SK-N-SH (cell line): Measurements from ENCODE around the gene GSTA5. TPM values are rescaled to one million over a fixed set of nuclear protein-coding genes. Genes with fewer than 3 reads are reported as not detected.

ENCODE experiments used
- CTCF ChIA-PET: fragments of 300-600, 350-600 bp; formaldehyde crosslinking; extraction: SDS; loops from one replicate; lab custom pipeline; 2021; lab: Yijun Ruan, JAX
- POLR2A ChIA-PET: fragments of 350-600 bp; sonication (Branson Sonifier 250); formaldehyde crosslinking; extraction: SDS; loops from one replicate; lab custom pipeline; 2020; ENCODE audit warnings: antibody characterized with exemption, inconsistent platforms; lab: Yijun Ruan, JAX
- DNase-seq: peaks from one replicate; pipeline ENCODE4 v3.0.0; 2012
- H2AFZ ChIP-seq: fragments of 200-600 bp; sonication (generic); 2 replicates; pipeline ENCODE4 v1.8.1; 2016; ENCODE audit warnings: antibody characterized with exemption, mild to moderate bottlenecking, low read depth
- H3F3A ChIP-seq: fragments of 200-600 bp; sonication (generic); replicated peaks from 2 replicates; pipeline ENCODE3; 2016; ENCODE audit warnings: antibody characterized with exemption, mild to moderate bottlenecking; ENCODE audit not compliant: insufficient read depth
- H3K27ac ChIP-seq, 2 experiments: fragments of 200-500 bp in 1 of 2; fragments of 200-600 bp in 1 of 2; sonication (Bioruptor generic) in 1 of 2; sonication (generic), shearing (Covaris generic) in 1 of 2; 2 replicates each; pipeline versions ENCODE4 v1.5.1 to v1.6.1; 2014 to 2016; ENCODE audit warnings: low read depth in 2 of 2, inconsistent platforms in 1 of 2, low read length in 1 of 2, mild to moderate bottlenecking in 1 of 2, mixed read lengths in 1 of 2
- H3K27me3 ChIP-seq: fragments of 200-600 bp; sonication (generic), shearing (Covaris generic); 2 replicates; pipeline ENCODE4 v1.6.1; 2016; ENCODE audit warnings: mixed run types; ENCODE audit not compliant: insufficient read depth
- H3K36me3 ChIP-seq, 2 experiments: fragments of 200-500 bp in 1 of 2; fragments of 200-600 bp in 1 of 2; sonication (Bioruptor generic) in 1 of 2; sonication (generic) in 1 of 2; replicated peaks in 1 of 2; 2 replicates each; pipeline versions ENCODE3 to v1.5.1; 2014 to 2016; ENCODE audit warnings: low read length in 1 of 2, mild to moderate bottlenecking in 1 of 2; ENCODE audit not compliant: insufficient read depth in 2 of 2, control insufficient read depth in 1 of 2
- H3K4me1 ChIP-seq, 2 experiments: fragments of 200-500 bp in 1 of 2; fragments of 200-600 bp in 1 of 2; sonication (Bioruptor generic) in 1 of 2; sonication (generic), shearing (Covaris generic) in 1 of 2; 2 replicates each; pipeline versions ENCODE4 v1.5.1 to v1.6.1; 2014 to 2016; ENCODE audit warnings: low read depth in 1 of 2, low read length in 1 of 2, mixed run types in 1 of 2; ENCODE audit not compliant: insufficient read depth in 2 of 2, control insufficient read depth in 1 of 2
- H3K4me2 ChIP-seq: fragments of 200-600 bp; sonication (generic), shearing (Covaris generic); 2 replicates; pipeline ENCODE4 v1.6.1; 2017; ENCODE audit warnings: mixed run types
- H3K4me3 ChIP-seq, 2 experiments: fragments of 200-500 bp in 1 of 2; fragments of 200-600 bp in 1 of 2; sonication (Bioruptor generic) in 1 of 2; sonication (generic), shearing (Covaris generic) in 1 of 2; 2 replicates each; pipeline versions ENCODE4 v1.5.1 to v1.8.1; 2014 to 2016; ENCODE audit warnings: low read depth in 2 of 2, inconsistent platforms in 1 of 2, low read length in 1 of 2, mild to moderate bottlenecking in 1 of 2, mixed read lengths in 1 of 2, moderate library complexity in 1 of 2
- H3K79me2 ChIP-seq: fragments of 200-600 bp; sonication (generic); 2 replicates; pipeline ENCODE4 v1.8.1; 2017; ENCODE audit warnings: mild to moderate bottlenecking; ENCODE audit not compliant: insufficient read depth
- H3K9ac ChIP-seq: fragments of 200-600 bp; sonication (generic); 2 replicates; pipeline ENCODE4 v1.6.1; 2017; ENCODE audit warnings: mixed run types
- H3K9me2 ChIP-seq: fragments of 200-600 bp; sonication (generic); 2 replicates; pipeline ENCODE4 v1.6.1; 2017; ENCODE audit warnings: mixed run types
- H3K9me3 ChIP-seq: fragments of 200-600 bp; sonication (generic); 2 replicates; pipeline ENCODE4 v1.6.1; 2017; ENCODE audit warnings: mixed run types, mild to moderate bottlenecking, moderate library complexity
- H4K20me1 ChIP-seq: fragments of 200-600 bp; sonication (generic); 2 replicates; pipeline ENCODE4 v1.6.1; 2017; ENCODE audit warnings: mild to moderate bottlenecking, mixed run types; ENCODE audit not compliant: insufficient read depth
- EP300 ChIP-seq, 2 experiments: IDR thresholded peaks; 2 replicates each; pipeline versions ENCODE4 v1.4.0 to v1.6.1; 2012; ENCODE audit warnings: borderline replicate concordance in 1 of 2, low read depth in 1 of 2, low read length in 1 of 2
- FOSL2 ChIP-seq: IDR thresholded peaks from 2 replicates; pipeline ENCODE4 v1.4.0; 2012; ENCODE audit warnings: low read depth, mild to moderate bottlenecking, moderate library complexity, borderline replicate concordance
- FOXJ3 ChIP-seq: sonication (generic); formaldehyde crosslinking; IDR thresholded peaks from 2 replicates; pipeline ENCODE4 v1.5.1; 2020; ENCODE audit warnings: mild to moderate bottlenecking, missing genetic modification reagents
- FOXM1 ChIP-seq: IDR thresholded peaks from 2 replicates; pipeline ENCODE4 v1.4.0; 2012; ENCODE audit warnings: low read depth, mild to moderate bottlenecking
- GABPA ChIP-seq: IDR thresholded peaks from 2 replicates; pipeline ENCODE4 v1.4.0; 2012; ENCODE audit warnings: low read depth, mild to moderate bottlenecking
- GATA2 ChIP-seq: sonication (generic); formaldehyde crosslinking; IDR thresholded peaks from 2 replicates; pipeline ENCODE4 v1.5.0; 2020; ENCODE audit warnings: mild to moderate bottlenecking, missing genetic modification reagents
- JUND ChIP-seq: IDR thresholded peaks from 2 replicates; pipeline ENCODE4 v1.4.0; 2012
- NFIC ChIP-seq: IDR thresholded peaks from 2 replicates; pipeline ENCODE4 v1.4.0; 2012; ENCODE audit warnings: borderline replicate concordance
- NRF1 ChIP-seq: IDR thresholded peaks from 2 replicates; pipeline ENCODE4 v1.6.1; 2012; ENCODE audit warnings: low read depth, mild to moderate bottlenecking, low read length
- RCOR1 ChIP-seq: fragments of 150-350 bp; IDR thresholded peaks from 2 replicates; pipeline ENCODE4 v1.6.1; 2017; ENCODE audit warnings: antibody characterized with exemption, low read length
- RXRA ChIP-seq: IDR thresholded peaks from 2 replicates; pipeline ENCODE4 v1.4.0; 2012; ENCODE audit warnings: low read depth, mild to moderate bottlenecking, borderline replicate concordance
- SMC3 ChIP-seq: IDR thresholded peaks from 2 replicates; pipeline ENCODE4 v1.6.1; 2012; ENCODE audit warnings: low read depth, low read length, improper control_type of control experiment
- TEAD4 ChIP-seq: IDR thresholded peaks from 2 replicates; pipeline ENCODE4 v1.4.0; 2012; ENCODE audit warnings: mild to moderate bottlenecking, borderline replicate concordance; ENCODE audit not compliant: insufficient read depth
- WGBS: methylation state at CpG from one replicate; pipeline ENCODE4 v1.1.6; 2017; ENCODE audit warnings: low lambda C conversion rate; 5-methylcytosine and 5-hydroxymethylcytosine counted together
- polyA plus RNA-seq, 3 experiments: library from polyadenylated mRNA; depleted of rRNA; stranded (reverse); fragments of >200 nt; gene quantifications; 2 replicates each; pipeline ENCODE4 v1.2.3, GENCODE V29; 2012
- TF ChIP-seq, protein P1 (sequence below): IDR thresholded peaks from 2 replicates; pipeline ENCODE4 v1.6.1; 2012; ENCODE audit warnings: mild to moderate bottlenecking, low read depth, low read length, moderate library complexity
- TF ChIP-seq, protein P2 (sequence below): fragments of 150-350 bp; IDR thresholded peaks from 2 replicates; pipeline ENCODE4 v1.6.1; 2017; ENCODE audit warnings: antibody characterized with exemption, low read length, low read depth, borderline replicate concordance
- TF ChIP-seq, protein P3 (sequence below): IDR thresholded peaks from 2 replicates; pipeline ENCODE4 v1.4.0; 2012; ENCODE audit warnings: low read depth, borderline replicate concordance
- TF ChIP-seq, protein P4 (sequence below): IDR thresholded peaks from 2 replicates; pipeline ENCODE4 v1.4.0; 2012; ENCODE audit warnings: low read depth
- TF ChIP-seq, protein P5 (sequence below): fragments of 150-350 bp; IDR thresholded peaks from 2 replicates; pipeline ENCODE4 v1.6.1; 2016; ENCODE audit warnings: mild to moderate bottlenecking, low read depth, low read length

The GSTA5 gene
- polyA plus RNA-seq (2012; rRNA removed): not detected in 2 replicates
- not detected in 2 replicates for polyA plus RNA-seq (2012; cell fraction: cytosol; rRNA removed)
- not detected in 2 replicates for polyA plus RNA-seq (2012; cell fraction: nucleus; rRNA removed)

DNA sequence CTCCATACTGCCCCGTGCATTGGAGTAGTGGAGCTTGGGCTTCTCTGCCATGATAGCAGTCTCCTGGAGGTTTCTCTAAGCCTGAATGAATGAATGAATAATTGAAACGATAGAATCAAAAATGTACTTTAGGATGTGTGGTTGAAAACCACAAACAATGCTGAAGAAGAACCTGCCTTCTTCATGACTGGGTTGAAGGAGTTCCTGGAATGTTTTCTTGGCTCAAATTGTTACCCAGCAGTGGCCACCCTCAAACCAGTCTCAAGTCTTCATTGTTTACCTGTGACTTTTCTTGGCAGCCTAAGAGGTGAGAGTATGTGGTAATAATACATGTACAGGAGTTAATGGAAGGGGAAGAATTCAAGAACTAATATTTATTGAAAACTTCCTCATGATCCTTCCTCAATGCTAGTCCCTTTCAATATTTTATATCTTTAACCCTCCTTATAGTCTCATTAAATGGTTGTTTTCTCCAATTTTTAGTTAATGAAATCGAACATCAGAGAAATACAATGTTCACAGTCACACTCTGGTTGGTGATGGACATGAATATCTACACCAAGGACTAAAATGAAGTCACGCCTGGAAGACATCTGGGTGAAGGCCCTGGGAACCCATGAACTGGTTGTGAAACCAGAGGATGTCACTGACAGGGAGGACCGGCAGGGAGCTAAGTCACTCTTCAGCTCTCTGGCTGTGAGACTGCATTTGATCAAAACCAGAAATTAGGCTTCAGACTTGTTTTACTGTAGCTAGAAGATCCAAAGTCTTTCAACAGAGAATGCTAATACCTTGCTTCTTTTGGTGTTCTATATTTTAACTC, at the start of gene GSTA5:
Gene GSTA5 (minus strand): TSS at position 51 of the 823 bp plus-strand sequence.
- CTCF ChIA-PET: no interaction called here
- peaks cover 20% of the 10 kb centered on the region; the same call in 1 of the 2 replicates for H3K27me3 ChIP-seq

DNA sequence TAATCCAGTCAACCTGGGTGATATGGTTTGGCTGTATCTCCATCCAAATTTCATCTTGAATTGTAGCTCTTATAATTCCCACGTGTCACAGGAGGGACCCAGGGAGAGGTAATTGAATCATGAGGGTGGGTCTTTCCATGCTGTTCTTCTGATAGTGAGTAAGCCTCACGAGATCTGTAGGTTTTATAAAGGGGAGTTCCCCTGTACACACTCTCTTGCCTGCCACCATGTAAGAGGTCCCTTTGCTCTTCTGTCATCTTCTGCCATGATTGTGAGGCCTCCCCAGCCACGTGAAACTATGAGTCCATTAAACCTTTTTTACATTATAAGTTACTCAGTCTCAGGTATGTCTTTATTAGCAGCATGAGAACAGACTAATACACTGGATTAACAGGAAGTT, 49.4 kb upstream of the GSTA5 start:
- ChIA-PET CTCF (no interaction called here), POLR2A (no interaction called here)
- DNase-seq: no peak
- H3K9me2 ChIP-seq: no peaks in the 10 kb centered on the region
- H2AFZ ChIP-seq: no peak overlapping the region
- no peaks in the 10 kb centered on the region for H4K20me1 ChIP-seq
- H3K4me3 ChIP-seq: no peak overlapping the region
- no peaks in the 10 kb centered on the region for H3K9me3 ChIP-seq
- no peaks in the 10 kb centered on the region for H3K27me3 ChIP-seq
- H3K9ac ChIP-seq: no peak overlapping the region
- H3K36me3 ChIP-seq: no peaks in the 10 kb centered on the region
- no peak overlapping the region for H3K4me2 ChIP-seq
- no peaks in the 10 kb centered on the region for H3F3A ChIP-seq
- no peaks in the 10 kb centered on the region for H3K79me2 ChIP-seq
- H3K27ac ChIP-seq: no peak overlapping the region
- WGBS: 56% methylated on average over 3 of the region's 3 CpGs
- H3K4me1 ChIP-seq: no peaks in the 10 kb centered on the region
- TF ChIP-seq GATA2 (CRISPR knock-in tag) (no peak), FOXJ3 (CRISPR knock-in tag) (no peak), NFIC (no peak), RCOR1 (no peak), RXRA (no peak), FOSL2 (no peak), SMC3 (no peak), EP300 (IDR thresholded peaks at IDR 0.05; ENCODE audit: borderline replicate concordance in 1 of 2, low read depth in 1 of 2, low read length in 1 of 2) (no peak), NRF1 (no peak)
- TF ChIP-seq, protein P1, sequence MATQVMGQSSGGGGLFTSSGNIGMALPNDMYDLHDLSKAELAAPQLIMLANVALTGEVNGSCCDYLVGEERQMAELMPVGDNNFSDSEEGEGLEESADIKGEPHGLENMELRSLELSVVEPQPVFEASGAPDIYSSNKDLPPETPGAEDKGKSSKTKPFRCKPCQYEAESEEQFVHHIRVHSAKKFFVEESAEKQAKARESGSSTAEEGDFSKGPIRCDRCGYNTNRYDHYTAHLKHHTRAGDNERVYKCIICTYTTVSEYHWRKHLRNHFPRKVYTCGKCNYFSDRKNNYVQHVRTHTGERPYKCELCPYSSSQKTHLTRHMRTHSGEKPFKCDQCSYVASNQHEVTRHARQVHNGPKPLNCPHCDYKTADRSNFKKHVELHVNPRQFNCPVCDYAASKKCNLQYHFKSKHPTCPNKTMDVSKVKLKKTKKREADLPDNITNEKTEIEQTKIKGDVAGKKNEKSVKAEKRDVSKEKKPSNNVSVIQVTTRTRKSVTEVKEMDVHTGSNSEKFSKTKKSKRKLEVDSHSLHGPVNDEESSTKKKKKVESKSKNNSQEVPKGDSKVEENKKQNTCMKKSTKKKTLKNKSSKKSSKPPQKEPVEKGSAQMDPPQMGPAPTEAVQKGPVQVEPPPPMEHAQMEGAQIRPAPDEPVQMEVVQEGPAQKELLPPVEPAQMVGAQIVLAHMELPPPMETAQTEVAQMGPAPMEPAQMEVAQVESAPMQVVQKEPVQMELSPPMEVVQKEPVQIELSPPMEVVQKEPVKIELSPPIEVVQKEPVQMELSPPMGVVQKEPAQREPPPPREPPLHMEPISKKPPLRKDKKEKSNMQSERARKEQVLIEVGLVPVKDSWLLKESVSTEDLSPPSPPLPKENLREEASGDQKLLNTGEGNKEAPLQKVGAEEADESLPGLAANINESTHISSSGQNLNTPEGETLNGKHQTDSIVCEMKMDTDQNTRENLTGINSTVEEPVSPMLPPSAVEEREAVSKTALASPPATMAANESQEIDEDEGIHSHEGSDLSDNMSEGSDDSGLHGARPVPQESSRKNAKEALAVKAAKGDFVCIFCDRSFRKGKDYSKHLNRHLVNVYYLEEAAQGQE: no peak
- TF ChIP-seq, protein P2, sequence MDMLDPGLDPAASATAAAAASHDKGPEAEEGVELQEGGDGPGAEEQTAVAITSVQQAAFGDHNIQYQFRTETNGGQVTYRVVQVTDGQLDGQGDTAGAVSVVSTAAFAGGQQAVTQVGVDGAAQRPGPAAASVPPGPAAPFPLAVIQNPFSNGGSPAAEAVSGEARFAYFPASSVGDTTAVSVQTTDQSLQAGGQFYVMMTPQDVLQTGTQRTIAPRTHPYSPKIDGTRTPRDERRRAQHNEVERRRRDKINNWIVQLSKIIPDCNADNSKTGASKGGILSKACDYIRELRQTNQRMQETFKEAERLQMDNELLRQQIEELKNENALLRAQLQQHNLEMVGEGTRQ: no peak
- TF ChIP-seq, protein P3, sequence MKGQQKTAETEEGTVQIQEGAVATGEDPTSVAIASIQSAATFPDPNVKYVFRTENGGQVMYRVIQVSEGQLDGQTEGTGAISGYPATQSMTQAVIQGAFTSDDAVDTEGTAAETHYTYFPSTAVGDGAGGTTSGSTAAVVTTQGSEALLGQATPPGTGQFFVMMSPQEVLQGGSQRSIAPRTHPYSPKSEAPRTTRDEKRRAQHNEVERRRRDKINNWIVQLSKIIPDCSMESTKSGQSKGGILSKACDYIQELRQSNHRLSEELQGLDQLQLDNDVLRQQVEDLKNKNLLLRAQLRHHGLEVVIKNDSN: no peak

More for the DNA sequence above, at the start of gene GSTA5:
- Histone ChIP-seq H3K9ac (no peak within 1 kb of the TSS), H3K4me3 (no peak within 1 kb of the TSS), H3K36me3 (no peaks in the 10 kb centered on the region), H3K4me1 (no peaks in the 10 kb centered on the region), H2AFZ (no peak within 1 kb of the TSS), H4K20me1 (no peaks in the 10 kb centered on the region), H3F3A (no peaks in the 10 kb centered on the region), H3K9me3 (no peaks in the 10 kb centered on the region), H3K79me2 (no peaks in the 10 kb centered on the region), H3K27ac (no peak within 1 kb of the TSS), H3K4me2 (no peak within 1 kb of the TSS), H3K9me2 (no peaks in the 10 kb centered on the region)
- POLR2A ChIA-PET: no interaction called here
- DNase-seq: no peak
- TF ChIP-seq, protein P4, sequence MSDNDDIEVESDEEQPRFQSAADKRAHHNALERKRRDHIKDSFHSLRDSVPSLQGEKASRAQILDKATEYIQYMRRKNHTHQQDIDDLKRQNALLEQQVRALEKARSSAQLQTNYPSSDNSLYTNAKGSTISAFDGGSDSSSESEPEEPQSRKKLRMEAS: no peak
- TF ChIP-seq GABPA (no peak), FOXM1 (no peak), TEAD4 (no peak), JUND (no peak), RCOR1 (no peak)
- TF ChIP-seq, protein P5, sequence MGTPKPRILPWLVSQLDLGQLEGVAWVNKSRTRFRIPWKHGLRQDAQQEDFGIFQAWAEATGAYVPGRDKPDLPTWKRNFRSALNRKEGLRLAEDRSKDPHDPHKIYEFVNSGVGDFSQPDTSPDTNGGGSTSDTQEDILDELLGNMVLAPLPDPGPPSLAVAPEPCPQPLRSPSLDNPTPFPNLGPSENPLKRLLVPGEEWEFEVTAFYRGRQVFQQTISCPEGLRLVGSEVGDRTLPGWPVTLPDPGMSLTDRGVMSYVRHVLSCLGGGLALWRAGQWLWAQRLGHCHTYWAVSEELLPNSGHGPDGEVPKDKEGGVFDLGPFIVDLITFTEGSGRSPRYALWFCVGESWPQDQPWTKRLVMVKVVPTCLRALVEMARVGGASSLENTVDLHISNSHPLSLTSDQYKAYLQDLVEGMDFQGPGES: no peak
- TF ChIP-seq, protein P3: no peak
- 21% methylated on average over 5 of the region's 5 CpGs for WGBS
